ENCODE results near the gene PRPF18.

PRPF18 gene

GRCh38 chr10:13633689-13634088 is 46.9 kb downstream of the PRPF18 start:
- no peaks in the 10 kb centered on the region for H3K9me3 ChIP-seq
- no peak for TF ChIP-seq CTCF (IDR thresholded peaks at IDR 0.05)
- no peak overlapping the region for H3K27ac ChIP-seq
- H3K4me3 ChIP-seq (ENCODE audit: low read depth in 1 of 2, low read length in 1 of 2) = no peak overlapping the region
- no peaks in the 10 kb centered on the region for H3K27me3 ChIP-seq
- no peaks in the 10 kb centered on the region for H3K4me1 ChIP-seq (ENCODE audit: control insufficient read depth in 1 of 2, insufficient read depth in 1 of 2, low read depth in 1 of 2, low read length in 1 of 2)
- peaks cover 61% of the 10 kb centered on the region for H3K36me3 ChIP-seq

GRCh38 chr10:13634207-13634606 is 47.4 kb downstream of the PRPF18 start:
- Histone ChIP-seq H3K27ac (no peak overlapping the region), H3K27me3 (no peaks in the 10 kb centered on the region), H3K4me3 (ENCODE audit: low read depth in 1 of 2, low read length in 1 of 2) (no peak overlapping the region), H3K36me3 (peaks cover 61% of the 10 kb centered on the region), H3K9me3 (no peaks in the 10 kb centered on the region), H3K4me1 (ENCODE audit: control insufficient read depth in 1 of 2, insufficient read depth in 1 of 2, low read depth in 1 of 2, low read length in 1 of 2) (no peaks in the 10 kb centered on the region)
- TF ChIP-seq CTCF (IDR thresholded peaks at IDR 0.05) = no peak

GRCh38 chr10:13636776-13637175 is 50.0 kb downstream of the PRPF18 start:
- TF ChIP-seq CTCF (IDR thresholded peaks at IDR 0.05) = no peak
- no peaks in the 10 kb centered on the region for H3K27me3 ChIP-seq
- no peak overlapping the region for H3K27ac ChIP-seq

GRCh38 chr10:13637303-13637856 is 50.6 kb downstream of the PRPF18 start:
- no peak overlapping the region for H3K27ac ChIP-seq
- H3K9me3 ChIP-seq = peaks cover 6% of the 10 kb centered on the region
- no peak for TF ChIP-seq CTCF (IDR thresholded peaks at IDR 0.05)
- H3K4me1 ChIP-seq (ENCODE audit: control insufficient read depth in 1 of 2, insufficient read depth in 1 of 2, low read depth in 1 of 2, low read length in 1 of 2) = no peaks in the 10 kb centered on the region
- H3K4me3 ChIP-seq (ENCODE audit: low read depth in 1 of 2, low read length in 1 of 2) = no peak overlapping the region
- no peaks in the 10 kb centered on the region for H3K27me3 ChIP-seq
- H3K36me3 ChIP-seq = peaks cover 46% of the 10 kb centered on the region

More at GRCh38 chr10:13636776-13637175, 50.0 kb downstream of the PRPF18 start:
- H3K36me3 ChIP-seq = peaks cover 48% of the 10 kb centered on the region
- peaks cover under 1% of the 10 kb centered on the region for H3K9me3 ChIP-seq
- no peak overlapping the region for H3K4me3 ChIP-seq (ENCODE audit: low read depth in 1 of 2, low read length in 1 of 2)
- H3K4me1 ChIP-seq (ENCODE audit: control insufficient read depth in 1 of 2, insufficient read depth in 1 of 2, low read depth in 1 of 2, low read length in 1 of 2) = no peaks in the 10 kb centered on the region

- Histone ChIP-seq H3K36me3 (peaks cover 42% of the 10 kb centered on the region), H3K9me3 (peaks cover 11% of the 10 kb centered on the region), H3K27ac (no peak overlapping the region), H3K27me3 (no peaks in the 10 kb centered on the region), H3K4me1 (ENCODE audit: control insufficient read depth in 1 of 2, insufficient read depth in 1 of 2, low read depth in 1 of 2, low read length in 1 of 2) (no peaks in the 10 kb centered on the region), H3K4me3 (ENCODE audit: low read depth in 1 of 2, low read length in 1 of 2) (no peak overlapping the region)
- no peak for TF ChIP-seq CTCF (IDR thresholded peaks at IDR 0.05)
Observed at GRCh38 chr10:13637894-13638293, 51.1 kb downstream of the PRPF18 start.

- TF ChIP-seq CTCF (IDR thresholded peaks at IDR 0.05) = no peak
- Histone ChIP-seq H3K4me1 (ENCODE audit: control insufficient read depth in 1 of 2, insufficient read depth in 1 of 2, low read depth in 1 of 2, low read length in 1 of 2) (no peaks in the 10 kb centered on the region), H3K9me3 (peaks cover 12% of the 10 kb centered on the region), H3K27ac (no peak overlapping the region), H3K4me3 (ENCODE audit: low read depth in 1 of 2, low read length in 1 of 2) (no peak overlapping the region), H3K27me3 (no peaks in the 10 kb centered on the region), H3K36me3 (peaks cover 54% of the 10 kb centered on the region)
Observed at GRCh38 chr10:13642293-13642692, 55.5 kb downstream of the PRPF18 start.
